Activated CD8-positive, alpha-beta memory T cell treated with anti-CD3 and anti-CD28 coated beads, Interleukin-2, amount 10 ng/mL, durations not matched to agents 7 days and 5 days (primary cell): ENCODE data around the gene ARHGAP44. TPM values are rescaled to one million over a fixed set of nuclear protein-coding genes. Genes with fewer than 3 reads are reported as not detected.

ENCODE experiments used
- ATAC-seq: fragments of 150-1000 bp; cut with Tn5 transposase; one replicate; pipeline ENCODE4 v1.10.0; 2021; ENCODE audit warnings: moderate library complexity
- CTCF ChIA-PET: fragments of 350-600 bp; sonication (Branson Sonifier 250); formaldehyde crosslinking; loops from one replicate; lab custom pipeline; 2021; ENCODE audit warnings: antibody characterized with exemption; lab: Charles Lee
- DNase-seq: peaks from one replicate; pipeline ENCODE4 v3.0.0-alpha.2; 2020
- H3K27ac Mint-ChIP-seq: one replicate; pipeline ENCODE4 v1.8.0; 2021; ENCODE audit warnings: mild to moderate bottlenecking, mixed read lengths
- H3K27me3 Mint-ChIP-seq: one replicate; pipeline ENCODE4 v1.8.0; 2021; ENCODE audit warnings: mixed read lengths
- H3K36me3 Mint-ChIP-seq: one replicate; pipeline ENCODE4 v1.8.0; 2021; ENCODE audit warnings: mild to moderate bottlenecking, mixed read lengths
- H3K4me1 Mint-ChIP-seq: one replicate; pipeline ENCODE4 v1.8.0; 2021; ENCODE audit warnings: mixed read lengths
- H3K4me3 Mint-ChIP-seq: one replicate; pipeline ENCODE4 v1.8.0; 2021; ENCODE audit warnings: mild to moderate bottlenecking, moderate library complexity, mixed read lengths
- H3K9me3 Mint-ChIP-seq: one replicate; pipeline ENCODE4 v1.8.0; 2022; ENCODE audit warnings: low read depth, mixed read lengths
- total RNA-seq, 2 experiments: library from RNA; stranded (reverse); gene quantifications; one replicate each; pipeline ENCODE4 v1.2.3, GENCODE V29; 2021

ARHGAP44 gene
- total RNA-seq, 2 experiments from 2014 or later: not detected

DNA sequence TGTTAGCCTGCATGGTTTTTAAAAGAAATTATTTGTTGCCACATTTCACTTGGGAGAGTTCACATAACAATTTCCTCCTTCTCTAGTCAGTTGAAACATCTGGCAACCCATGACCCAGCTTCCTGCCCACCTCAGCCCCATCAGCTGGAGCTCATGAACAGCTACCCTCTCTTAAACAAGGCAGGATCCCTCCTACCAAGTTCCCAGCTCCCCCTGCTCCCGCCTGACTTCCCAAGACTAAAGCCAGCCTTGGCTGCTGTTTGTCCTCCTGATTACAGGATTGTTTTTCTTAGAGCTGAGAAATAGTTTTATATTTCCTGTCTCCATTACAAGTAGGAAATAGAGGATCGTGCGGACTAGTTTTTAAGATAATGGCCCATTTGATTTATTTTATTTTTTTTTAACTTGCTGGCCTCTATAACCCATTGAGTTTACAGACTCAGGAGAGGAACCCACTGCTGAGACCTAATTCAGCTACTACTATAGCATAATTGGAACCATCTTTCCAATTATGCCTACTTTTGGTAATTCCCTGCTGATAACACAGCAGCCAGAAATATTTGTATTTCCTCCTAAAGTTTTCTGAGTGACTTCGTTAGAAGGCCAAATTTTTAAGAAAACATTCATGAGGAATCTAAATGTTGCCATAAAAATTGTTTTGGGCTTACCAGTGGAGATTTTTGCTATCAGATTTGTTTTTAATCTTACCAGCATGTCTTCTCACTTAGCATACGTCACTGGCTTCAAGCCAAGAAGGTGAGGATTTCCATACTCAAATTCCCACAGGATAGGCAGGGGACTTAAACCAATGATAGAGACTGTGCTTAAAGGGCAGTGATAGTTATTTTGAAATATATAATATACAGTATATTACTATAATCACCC lies 138.5 kb downstream of the ARHGAP44 start:
- no peak overlapping the region for H3K27ac Mint-ChIP-seq
- CTCF ChIA-PET: no interaction called here
- H3K4me3 Mint-ChIP-seq: no peak overlapping the region
- H3K36me3 Mint-ChIP-seq: no peaks in the 10 kb centered on the region
- no peaks in the 10 kb centered on the region for H3K9me3 Mint-ChIP-seq
- H3K4me1 Mint-ChIP-seq: no peaks in the 10 kb centered on the region
- H3K27me3 Mint-ChIP-seq: peaks cover 5% of the 10 kb centered on the region
- no peak for DNase-seq
- ATAC-seq: no peak

DNA sequence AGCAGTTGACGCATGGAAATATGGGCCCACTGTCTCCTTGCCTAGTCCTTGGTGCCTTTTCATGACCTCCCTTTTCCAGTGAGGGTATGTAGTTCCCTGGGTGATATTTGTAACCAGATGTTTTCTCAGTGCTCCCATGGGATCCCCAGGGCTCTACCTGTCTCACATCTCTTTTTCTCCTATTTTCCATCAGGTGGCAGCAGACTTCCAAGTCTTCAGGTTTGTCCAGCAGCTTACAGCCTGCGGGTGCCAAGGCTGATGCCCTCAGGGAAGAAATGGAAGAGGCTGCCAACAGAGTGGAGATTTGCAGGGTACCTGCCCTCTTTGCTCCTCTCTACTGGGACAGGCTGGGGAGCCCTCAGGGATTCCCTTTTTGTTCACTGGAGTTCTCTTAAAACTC lies 139.4 kb downstream of the ARHGAP44 start:
- H3K4me3 Mint-ChIP-seq: no peak overlapping the region
- H3K27ac Mint-ChIP-seq: no peak overlapping the region
- peaks cover 9% of the 10 kb centered on the region for H3K27me3 Mint-ChIP-seq
- ATAC-seq: no peak
- no peaks in the 10 kb centered on the region for H3K4me1 Mint-ChIP-seq
- H3K9me3 Mint-ChIP-seq: no peaks in the 10 kb centered on the region
- DNase-seq: no peak
- CTCF ChIA-PET: no interaction called here
- H3K36me3 Mint-ChIP-seq: no peaks in the 10 kb centered on the region

DNA sequence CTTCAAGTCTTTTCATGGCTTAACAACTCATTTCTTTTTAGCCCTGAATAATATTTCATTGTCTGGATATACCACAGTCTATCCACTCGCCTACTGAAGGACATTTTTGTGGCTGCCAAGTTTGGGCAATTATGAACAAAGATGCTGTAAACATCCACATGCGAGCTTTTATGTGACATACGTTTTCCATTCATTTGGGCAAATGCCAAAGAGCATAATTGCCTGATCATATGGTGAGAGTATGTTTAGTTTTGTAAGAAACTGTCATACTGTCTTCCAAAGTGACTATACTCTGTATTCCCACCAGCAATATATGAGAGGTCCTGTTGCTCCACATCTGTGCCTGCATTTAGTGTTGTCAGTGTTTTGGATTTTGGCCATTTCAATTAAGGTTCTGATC lies 147.2 kb downstream of the ARHGAP44 start:
- Mint-ChIP-seq H3K27ac (no peak overlapping the region), H3K36me3 (no peaks in the 10 kb centered on the region), H3K27me3 (peaks cover 7% of the 10 kb centered on the region), H3K4me3 (no peak overlapping the region), H3K9me3 (no peaks in the 10 kb centered on the region), H3K4me1 (no peaks in the 10 kb centered on the region)
- DNase-seq (no peak), ATAC-seq (no peak)
- CTCF ChIA-PET: no interaction called here

DNA sequence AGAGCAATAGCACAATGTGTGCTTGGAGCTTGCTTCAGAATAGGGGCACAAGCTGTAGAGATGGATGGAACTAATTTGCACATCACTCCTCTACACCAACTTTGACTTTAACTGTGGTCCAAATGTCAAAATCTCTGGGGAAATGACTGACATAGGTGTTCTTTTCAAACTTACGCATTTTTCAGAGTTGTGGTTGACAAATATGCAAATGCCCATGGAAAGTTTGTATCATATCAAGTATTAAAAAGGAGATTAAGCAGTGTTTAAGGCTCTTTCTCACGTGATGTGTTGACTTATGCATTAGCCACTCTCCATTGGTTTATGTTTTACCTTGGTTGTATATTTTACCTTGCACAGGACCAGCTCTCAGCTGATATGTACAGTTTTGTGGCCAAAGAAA lies 151.4 kb downstream of the ARHGAP44 start:
- H3K36me3 Mint-ChIP-seq: no peaks in the 10 kb centered on the region
- CTCF ChIA-PET: interaction anchor here (1.1 kb wide), 1 partner anchor 15 kb away, joined by 3 read pairs; no protein-coding TSS in a partner anchor
- ATAC-seq (no peak), DNase-seq (no peak)
- H3K27ac Mint-ChIP-seq: no peak overlapping the region
- no peaks in the 10 kb centered on the region for H3K4me1 Mint-ChIP-seq
- H3K27me3 Mint-ChIP-seq: no peaks in the 10 kb centered on the region
- no peaks in the 10 kb centered on the region for H3K9me3 Mint-ChIP-seq
- H3K4me3 Mint-ChIP-seq: no peak overlapping the region

DNA sequence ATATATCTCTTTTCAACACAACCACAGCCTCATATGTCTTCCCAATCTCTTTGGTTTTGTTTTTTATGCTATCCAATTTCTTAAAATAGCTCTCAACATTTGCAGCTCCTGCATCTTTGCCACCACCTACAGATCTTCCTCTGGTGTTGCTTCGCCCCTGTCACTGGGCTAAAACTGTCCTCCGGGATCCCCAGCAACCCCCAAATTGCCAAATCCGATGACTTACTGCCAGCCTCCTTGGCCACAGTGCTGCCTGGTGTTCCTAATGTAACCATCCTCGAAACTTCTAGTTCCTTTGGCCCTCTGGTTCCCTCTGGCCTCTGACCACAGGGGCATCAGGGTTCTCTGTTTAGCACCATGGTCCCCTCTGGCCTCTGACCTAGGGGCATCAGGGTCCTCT lies 157.7 kb downstream of the ARHGAP44 start:
- CTCF ChIA-PET: no interaction called here

DNA sequence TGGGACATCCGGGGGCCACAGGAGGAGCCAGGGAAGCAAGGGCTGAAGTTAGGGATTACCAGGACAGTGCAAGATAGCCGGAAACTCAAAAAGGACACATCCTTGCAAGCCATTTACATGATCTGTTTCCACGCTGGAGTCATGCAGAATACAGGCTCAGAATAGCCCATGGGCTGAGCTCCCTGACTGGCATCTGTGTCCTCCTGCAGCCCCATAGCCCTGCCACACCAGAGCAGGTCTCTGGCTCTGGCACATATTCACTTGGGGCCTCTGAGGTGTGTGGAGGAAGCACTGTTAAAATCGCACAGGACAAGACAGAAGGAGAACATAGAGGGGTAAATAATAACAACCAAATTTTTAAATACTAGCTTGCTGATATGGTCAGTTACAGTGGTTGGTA lies 162.7 kb downstream of the ARHGAP44 start:
- DNase-seq (no peak), ATAC-seq (no peak)
- no peaks in the 10 kb centered on the region for H3K27me3 Mint-ChIP-seq
- H3K36me3 Mint-ChIP-seq: no peaks in the 10 kb centered on the region
- H3K27ac Mint-ChIP-seq: no peak overlapping the region
- CTCF ChIA-PET: no interaction called here
- no peak overlapping the region for H3K4me3 Mint-ChIP-seq
- H3K4me1 Mint-ChIP-seq: no peaks in the 10 kb centered on the region
- no peaks in the 10 kb centered on the region for H3K9me3 Mint-ChIP-seq

More for the DNA sequence above, 157.7 kb downstream of the ARHGAP44 start:
- no peaks in the 10 kb centered on the region for H3K36me3 Mint-ChIP-seq
- no peaks in the 10 kb centered on the region for H3K4me1 Mint-ChIP-seq
- no peaks in the 10 kb centered on the region for H3K27me3 Mint-ChIP-seq
- no peak overlapping the region for H3K4me3 Mint-ChIP-seq
- ATAC-seq (no peak), DNase-seq (no peak)
- H3K9me3 Mint-ChIP-seq: no peaks in the 10 kb centered on the region
- no peak overlapping the region for H3K27ac Mint-ChIP-seq

DNA sequence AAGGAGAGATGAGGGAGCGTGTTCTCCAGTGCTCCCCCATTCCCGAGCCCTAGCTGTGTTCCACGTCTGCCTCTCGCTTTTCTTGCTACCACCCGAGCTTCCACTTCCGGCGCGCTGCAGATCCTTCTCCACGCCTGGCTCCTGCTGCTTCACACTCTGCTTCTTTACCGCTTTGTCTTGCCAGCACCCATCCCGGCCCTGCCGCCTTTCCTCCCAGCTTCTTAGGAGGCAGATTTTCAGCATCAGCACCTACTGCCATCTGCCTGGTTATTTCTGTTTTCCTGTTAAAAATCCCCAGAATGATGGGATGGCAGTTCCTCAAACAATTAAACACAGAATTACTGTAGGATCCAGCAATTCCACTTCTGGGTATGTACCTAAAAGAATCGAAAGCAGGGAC lies 163.9 kb downstream of the ARHGAP44 start:
- H3K9me3 Mint-ChIP-seq: peaks cover 3% of the 10 kb centered on the region
- no peak overlapping the region for H3K4me3 Mint-ChIP-seq
- no peak for DNase-seq
- H3K27ac Mint-ChIP-seq: no peak overlapping the region
- CTCF ChIA-PET: no interaction called here
- H3K36me3 Mint-ChIP-seq: no peaks in the 10 kb centered on the region
- H3K4me1 Mint-ChIP-seq: no peaks in the 10 kb centered on the region
- H3K27me3 Mint-ChIP-seq: no peaks in the 10 kb centered on the region
- no peak for ATAC-seq

DNA sequence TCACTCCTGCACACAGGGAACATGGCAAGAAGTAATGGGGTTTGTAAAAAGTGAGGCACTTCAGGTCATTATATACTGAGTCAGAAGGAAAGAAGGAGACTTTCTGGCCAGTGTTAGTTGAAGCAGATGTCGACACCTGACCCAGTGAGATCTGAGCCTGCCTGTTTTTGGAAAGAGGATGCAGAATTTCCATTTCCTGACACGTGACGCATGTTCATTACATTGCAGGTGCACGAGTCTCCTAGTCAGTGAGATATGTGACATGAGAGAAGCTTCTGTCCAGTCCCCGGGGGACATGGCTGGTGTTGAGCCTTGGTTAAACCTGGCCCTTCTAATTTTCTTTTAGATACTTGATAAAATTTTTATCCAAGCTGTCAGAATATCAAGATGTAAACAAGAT lies 166.2 kb downstream of the ARHGAP44 start:
- ATAC-seq (no peak), DNase-seq (no peak)
- Mint-ChIP-seq H3K9me3 (peaks cover 3% of the 10 kb centered on the region), H3K4me1 (no peaks in the 10 kb centered on the region), H3K4me3 (no peak overlapping the region), H3K27me3 (no peaks in the 10 kb centered on the region), H3K27ac (no peak overlapping the region), H3K36me3 (no peaks in the 10 kb centered on the region)
- CTCF ChIA-PET: interaction anchor here (1.6 kb wide), 1 partner anchor 15 kb away, joined by 3 read pairs; no protein-coding TSS in a partner anchor

DNA sequence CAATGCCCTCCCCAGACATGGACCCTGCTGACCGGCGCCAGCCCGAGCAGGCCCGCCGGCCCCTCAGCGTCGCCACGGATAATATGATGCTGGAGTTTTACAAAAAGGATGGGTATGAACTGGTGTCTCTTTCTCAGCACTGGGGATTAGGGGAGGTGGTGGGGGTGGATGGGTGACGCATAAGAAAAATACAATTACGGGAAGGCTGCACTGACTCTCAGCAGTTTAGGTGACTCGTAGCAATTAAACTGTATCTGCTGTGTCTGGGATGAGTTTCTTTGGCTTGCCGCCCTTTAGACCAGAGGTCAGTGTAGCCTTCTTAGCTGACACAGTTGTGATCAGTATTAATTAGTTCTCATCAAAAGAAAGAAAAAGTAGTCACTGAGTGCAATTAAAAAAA lies 169.5 kb downstream of the ARHGAP44 start:
- no peaks in the 10 kb centered on the region for H3K27me3 Mint-ChIP-seq
- H3K9me3 Mint-ChIP-seq: peaks cover 3% of the 10 kb centered on the region
- H3K4me1 Mint-ChIP-seq: no peaks in the 10 kb centered on the region

DNA sequence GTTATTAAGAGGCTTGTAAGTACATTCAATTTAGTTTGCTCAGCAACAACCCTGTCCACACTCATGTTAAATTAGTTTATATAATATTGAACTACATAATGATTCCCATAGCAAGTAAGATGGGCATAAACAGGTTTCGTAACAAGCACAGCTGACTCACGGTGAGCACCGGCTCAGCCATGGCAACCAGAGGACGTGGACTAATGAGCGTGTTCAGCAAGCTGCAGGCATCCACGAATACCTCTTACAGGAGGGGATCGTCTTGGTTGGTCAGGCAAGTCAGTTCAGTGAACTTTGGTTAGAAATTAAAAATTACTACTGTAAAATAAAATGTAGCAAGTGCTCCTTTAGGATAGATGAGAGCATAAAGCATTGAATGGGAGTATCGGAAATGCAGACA lies 170.1 kb downstream of the ARHGAP44 start:
- no peak for DNase-seq
- Mint-ChIP-seq H3K27ac (no peak overlapping the region), H3K4me3 (no peak overlapping the region), H3K4me1 (no peaks in the 10 kb centered on the region), H3K9me3 (peaks cover 3% of the 10 kb centered on the region), H3K27me3 (no peaks in the 10 kb centered on the region), H3K36me3 (no peaks in the 10 kb centered on the region)
- no peak for ATAC-seq
- CTCF ChIA-PET: no interaction called here

More for the DNA sequence above, 169.5 kb downstream of the ARHGAP44 start:
- CTCF ChIA-PET: no interaction called here
- DNase-seq (no peak), ATAC-seq (no peak)
- no peak overlapping the region for H3K4me3 Mint-ChIP-seq
- no peak overlapping the region for H3K27ac Mint-ChIP-seq
- H3K36me3 Mint-ChIP-seq: no peaks in the 10 kb centered on the region

DNA sequence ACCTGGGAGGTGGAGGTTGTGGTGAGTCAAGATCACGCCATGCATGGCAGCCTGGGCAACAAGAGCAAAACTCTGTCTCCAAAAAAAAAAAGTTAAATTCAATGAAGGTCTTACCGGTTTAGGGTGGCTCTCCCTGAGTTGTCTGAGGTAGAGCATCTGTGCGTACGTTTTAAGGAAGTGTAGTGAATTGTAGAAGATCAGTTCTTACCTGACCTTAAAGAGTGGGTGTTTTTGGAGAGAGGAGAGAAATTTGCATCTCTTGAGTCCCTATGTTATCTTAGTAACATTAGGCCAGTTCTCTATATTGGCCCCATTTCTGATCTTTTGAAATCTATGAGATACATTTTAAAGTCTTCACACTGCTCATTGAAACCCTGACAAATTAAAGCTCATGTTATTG lies 172.4 kb downstream of the ARHGAP44 start:
- Mint-ChIP-seq H3K9me3 (peaks cover 3% of the 10 kb centered on the region), H3K27me3 (no peaks in the 10 kb centered on the region), H3K36me3 (no peaks in the 10 kb centered on the region), H3K4me1 (no peaks in the 10 kb centered on the region), H3K4me3 (no peak overlapping the region), H3K27ac (no peak overlapping the region)
- no peak for DNase-seq
- CTCF ChIA-PET: no interaction called here
- no peak for ATAC-seq

DNA sequence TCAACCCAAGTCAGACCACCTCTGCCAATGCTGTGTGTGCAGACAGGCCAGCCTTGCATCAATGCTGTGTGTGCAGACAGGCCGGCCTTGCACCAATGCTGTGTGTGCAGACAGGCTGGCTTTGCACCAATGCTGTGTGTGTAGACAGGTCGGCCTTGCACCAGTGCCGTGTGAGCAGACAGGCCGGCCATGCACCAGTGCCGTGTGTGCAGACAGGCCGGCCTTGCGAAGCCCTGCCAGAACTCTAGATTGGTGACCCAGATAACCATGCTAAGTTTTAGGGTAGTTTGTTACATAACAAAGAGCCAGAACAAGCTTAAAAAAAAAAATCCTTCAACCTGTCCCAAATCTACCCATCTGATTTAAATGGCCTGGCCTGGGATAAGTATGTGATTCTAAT lies 174.2 kb downstream of the ARHGAP44 start:
- no peaks in the 10 kb centered on the region for H3K9me3 Mint-ChIP-seq
- CTCF ChIA-PET: interaction anchor here (1.3 kb wide), 1 partner anchor 67 kb away, joined by 3 read pairs; no protein-coding TSS in a partner anchor
- H3K27ac Mint-ChIP-seq: no peak overlapping the region
- H3K4me3 Mint-ChIP-seq: no peak overlapping the region
- no peaks in the 10 kb centered on the region for H3K4me1 Mint-ChIP-seq
- no peaks in the 10 kb centered on the region for H3K36me3 Mint-ChIP-seq
- DNase-seq (no peak), ATAC-seq (no peak)
- no peaks in the 10 kb centered on the region for H3K27me3 Mint-ChIP-seq

DNA sequence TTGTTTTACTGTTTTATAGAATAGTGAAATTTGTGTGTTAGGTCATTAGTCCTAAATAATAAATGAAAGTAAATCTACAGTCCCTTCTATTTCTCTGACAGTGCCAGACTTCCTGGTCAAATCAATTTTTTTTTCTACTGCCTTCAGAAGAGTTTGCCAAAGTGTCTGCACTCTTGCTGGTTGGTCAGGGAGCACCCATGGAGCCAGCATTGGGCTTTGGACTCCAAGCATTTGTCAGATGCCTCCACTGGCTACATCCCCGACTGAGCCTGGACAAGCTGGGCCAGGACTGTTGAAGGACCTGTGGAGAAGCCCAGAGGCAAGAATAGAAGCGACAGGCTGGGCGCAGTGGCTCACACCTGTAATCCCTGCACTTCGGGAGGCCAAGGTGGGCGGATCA lies 174.9 kb downstream of the ARHGAP44 start:
- Mint-ChIP-seq H3K4me1 (no peaks in the 10 kb centered on the region), H3K36me3 (no peaks in the 10 kb centered on the region), H3K4me3 (no peak overlapping the region), H3K27ac (no peak overlapping the region), H3K27me3 (no peaks in the 10 kb centered on the region), H3K9me3 (no peaks in the 10 kb centered on the region)
- ATAC-seq (no peak), DNase-seq (no peak)
- CTCF ChIA-PET: interaction anchor here (1.3 kb wide), 1 partner anchor 66 kb away, joined by 3 read pairs; no protein-coding TSS in a partner anchor

DNA sequence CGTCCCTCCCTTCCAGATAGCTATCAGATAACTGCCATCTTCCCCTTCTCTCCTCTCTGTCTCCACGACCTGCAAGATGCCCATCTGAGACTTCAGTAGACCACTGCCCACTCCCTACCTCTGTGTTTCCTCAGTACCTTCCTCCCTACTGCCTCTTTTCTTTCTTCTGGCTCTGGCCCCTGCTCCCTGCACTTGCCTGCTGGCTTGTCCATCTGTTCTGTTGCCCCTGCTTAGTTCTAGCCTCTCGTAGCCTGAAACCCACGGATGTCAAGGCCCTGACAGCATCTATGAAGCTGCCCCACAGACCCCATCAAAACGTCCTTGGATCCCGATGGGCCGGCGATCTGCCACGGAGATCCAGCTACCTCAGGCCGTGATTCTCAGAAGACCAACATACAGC lies 175.5 kb downstream of the ARHGAP44 start:
- Mint-ChIP-seq H3K27me3 (no peaks in the 10 kb centered on the region), H3K27ac (no peak overlapping the region), H3K9me3 (no peaks in the 10 kb centered on the region), H3K36me3 (no peaks in the 10 kb centered on the region), H3K4me1 (no peaks in the 10 kb centered on the region), H3K4me3 (no peak overlapping the region)
- CTCF ChIA-PET: interaction anchor here (1.3 kb wide), 1 partner anchor 66 kb away, joined by 3 read pairs; no protein-coding TSS in a partner anchor
- no peak for DNase-seq
- ATAC-seq: no peak
